Astrocyte of the cerebellum (primary cell): Measurements from ENCODE around the gene RAD51D.
"Not testable (repeated sequence)": the region's sequence is repeated elsewhere in the genome, so short reads cannot be mapped to it uniquely, and the experiment has no call there.

ENCODE experiments used
- DNase-seq: peaks from one replicate; pipeline ENCODE4 v3.0.0-alpha.2; 2011; ENCODE audit warnings: low read depth
- H3K4me3 ChIP-seq: 2 replicates; pipeline ENCODE4 v1.5.1; 2011; ENCODE audit warnings: mild to moderate bottlenecking, low read depth, low read length, moderate library complexity
- CTCF ChIP-seq: IDR thresholded peaks from 2 replicates; pipeline ENCODE4 v1.5.1; 2012; ENCODE audit warnings: low read length, low read depth, moderate library complexity, mild to moderate bottlenecking; ENCODE audit errors: missing control alignments
- in situ Hi-C: cut with HindIII; loops from 2 replicates; pipeline ENCODE4 v1.10.0; 2017; ENCODE audit warnings: low sequenced_read_pairs

Gene RAD51D

GRCh38 chr17:35099908-35100307, 19.8 kb downstream of the RAD51D start:
- in situ Hi-C loops: no loop called here
- TF ChIP-seq CTCF: no peak
- DNase-seq: no peak
- H3K4me3 ChIP-seq: no peak overlapping the region

- no peak for DNase-seq
- H3K4me3 ChIP-seq: no peak overlapping the region
- TF ChIP-seq CTCF: no peak
- in situ Hi-C loops: no loop called here
These were observed 21.9 kb downstream of the RAD51D start for GRCh38 chr17:35097776-35098175.

DNA sequence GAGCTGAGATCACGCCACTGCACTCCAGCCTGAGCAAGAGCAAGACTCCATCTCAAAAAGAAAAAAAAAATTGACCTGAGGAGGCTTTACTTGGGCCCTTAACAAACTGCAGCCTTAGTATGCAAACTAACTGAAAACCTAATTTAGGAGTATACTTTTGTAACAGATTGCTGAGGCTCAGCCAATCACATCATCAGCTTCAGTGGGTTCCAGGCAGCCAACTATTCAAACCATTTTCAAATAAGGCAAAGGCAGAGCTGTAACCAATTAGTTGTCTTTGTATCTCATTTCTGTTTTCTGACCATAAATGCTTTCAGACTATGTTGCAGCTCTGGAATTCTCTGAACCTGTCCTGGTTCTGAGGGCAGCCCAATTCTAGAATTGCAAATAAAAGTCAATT, 23.9 kb downstream of the RAD51D start:
- TF ChIP-seq CTCF: no peak
- no peak for DNase-seq
- no peak overlapping the region for H3K4me3 ChIP-seq
- in situ Hi-C loops: no loop called here

DNA sequence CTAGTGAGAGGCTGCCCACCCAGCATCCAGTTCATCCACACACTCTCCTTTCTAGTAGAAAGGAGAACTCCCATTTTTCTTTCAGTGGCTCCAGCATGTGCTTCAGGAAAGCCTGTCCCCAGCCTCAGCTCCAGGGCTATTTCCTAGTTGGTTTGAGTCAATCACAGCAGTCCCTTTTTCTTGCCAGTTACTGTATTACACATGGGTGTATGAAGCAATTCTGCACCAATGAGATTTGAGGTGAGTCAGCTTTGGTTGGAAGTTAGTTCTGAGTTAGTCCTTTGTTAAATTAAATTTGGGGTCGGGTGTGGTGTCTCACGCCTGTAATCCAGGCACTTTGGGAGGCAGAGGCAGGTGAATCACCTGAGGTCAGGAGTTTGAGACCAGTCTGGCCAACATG, 24.8 kb downstream of the RAD51D start:
- peak; percentile 60 for DNase-seq
- in situ Hi-C loops: no loop called here
- no peak overlapping the region for H3K4me3 ChIP-seq
- TF ChIP-seq CTCF: no peak

DNA sequence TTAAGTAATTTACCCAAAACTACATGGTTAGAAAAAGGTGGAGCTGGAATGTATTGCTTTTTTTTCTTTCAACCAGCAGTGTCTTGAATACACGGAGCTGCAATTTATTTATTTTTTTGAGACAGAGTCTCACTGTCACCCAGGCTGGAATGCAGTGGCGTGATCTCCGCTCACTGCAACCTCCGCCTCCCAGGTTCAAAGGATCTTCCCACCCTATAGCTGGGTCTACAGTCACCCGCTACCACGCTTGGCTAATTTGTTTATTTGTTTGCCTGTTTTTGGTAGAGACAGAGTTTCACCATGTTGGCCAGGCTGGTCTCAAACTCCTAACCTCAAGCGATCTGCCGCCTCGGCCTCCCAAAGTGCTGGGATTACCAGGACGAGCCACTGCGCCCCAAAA, 29.0 kb downstream of the RAD51D start:
- H3K4me3 ChIP-seq, in situ Hi-C loops: not testable (repeated sequence)

DNA sequence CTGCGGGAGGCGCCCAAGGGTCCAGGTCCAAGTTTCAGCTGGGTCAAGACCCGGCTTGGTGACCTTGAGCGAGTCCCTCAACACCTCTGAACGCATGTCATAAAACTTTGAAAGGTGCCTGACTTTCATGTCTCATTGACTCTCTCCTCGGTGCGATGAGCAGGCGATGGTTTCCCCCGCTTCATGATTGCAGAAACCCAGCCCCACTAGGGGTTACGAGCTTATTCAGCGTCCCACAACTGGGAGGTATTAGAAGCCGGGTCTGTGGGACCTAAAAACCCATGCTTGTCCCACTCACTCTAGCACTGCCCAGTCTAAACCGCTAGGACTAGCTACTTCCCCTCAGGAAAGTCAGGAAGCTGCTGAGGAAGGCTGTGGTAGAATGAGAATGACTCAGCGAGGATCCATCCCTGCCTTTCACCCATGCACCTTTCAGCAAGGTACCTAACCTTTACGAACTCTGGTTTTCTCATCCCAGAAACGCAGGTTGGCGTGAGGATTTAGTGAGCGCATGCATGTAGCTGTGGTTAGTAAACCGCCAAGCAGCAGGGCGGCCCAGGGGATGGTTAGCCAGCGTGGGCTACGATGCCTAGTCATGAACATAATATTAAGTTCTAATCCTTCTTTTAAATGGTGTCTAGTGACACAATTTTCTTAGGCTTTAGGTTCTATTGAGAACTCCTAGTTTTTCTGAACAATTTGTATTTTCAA, 29.9 kb downstream of the RAD51D start:
- in situ Hi-C loops: no loop called here
- no peak for DNase-seq
- no peak for TF ChIP-seq CTCF
- peak overlapping the region; percentile 15 for H3K4me3 ChIP-seq

More for the DNA sequence above, 29.0 kb downstream of the RAD51D start:
- not testable (repeated sequence) for DNase-seq

DNA sequence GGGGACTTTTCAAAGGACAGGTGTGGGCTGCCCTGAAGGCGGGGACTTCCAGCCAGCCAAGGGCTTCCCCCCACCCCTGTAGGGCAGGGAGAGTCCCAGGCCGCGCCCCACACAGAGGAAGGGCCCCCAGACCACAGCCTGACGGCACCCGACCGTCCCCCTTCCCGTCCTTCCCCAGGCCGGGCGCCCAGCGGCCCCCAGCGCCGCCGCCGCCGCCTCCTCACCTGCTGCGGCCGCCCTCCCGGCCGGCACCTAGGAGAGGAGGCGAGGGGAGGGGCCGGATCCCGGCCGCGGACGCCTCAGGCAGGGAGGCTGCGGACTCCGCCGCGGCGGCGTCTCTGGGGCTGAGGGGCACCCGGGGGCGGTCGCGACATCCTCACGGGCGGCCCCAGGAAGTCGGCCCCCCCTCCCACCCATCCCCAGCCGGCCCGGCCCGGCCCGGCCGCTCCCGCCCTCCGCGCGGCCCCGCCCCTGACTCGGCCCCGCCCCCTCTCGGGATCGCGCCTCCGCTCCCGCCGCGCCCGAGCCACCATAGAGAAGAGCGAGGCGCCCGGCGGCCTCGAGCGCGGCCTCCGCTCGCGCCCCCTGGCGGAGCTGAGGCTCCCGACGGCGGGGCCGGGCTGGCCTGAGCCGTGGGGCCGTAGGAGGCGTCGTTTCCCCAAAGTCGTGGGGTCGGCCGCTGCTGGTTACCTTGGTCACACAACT, 30.6 kb downstream of the RAD51D start:
- peak; percentile 24 for DNase-seq
- in situ Hi-C loops: no loop called here
- peak; percentile 70 for TF ChIP-seq CTCF
- peak overlapping the region; percentile 78 for H3K4me3 ChIP-seq
